ENCODE data around the gene MAPT. TPM values are rescaled to one million over a fixed set of nuclear protein-coding genes. Genes with fewer than 3 reads are reported as not detected.

Gene MAPT
- total and polyA plus RNA-seq, 2 of the 4 experiments (the other 2 are of a cell fraction) = 0.18 to 0.19 TPM

DNA sequence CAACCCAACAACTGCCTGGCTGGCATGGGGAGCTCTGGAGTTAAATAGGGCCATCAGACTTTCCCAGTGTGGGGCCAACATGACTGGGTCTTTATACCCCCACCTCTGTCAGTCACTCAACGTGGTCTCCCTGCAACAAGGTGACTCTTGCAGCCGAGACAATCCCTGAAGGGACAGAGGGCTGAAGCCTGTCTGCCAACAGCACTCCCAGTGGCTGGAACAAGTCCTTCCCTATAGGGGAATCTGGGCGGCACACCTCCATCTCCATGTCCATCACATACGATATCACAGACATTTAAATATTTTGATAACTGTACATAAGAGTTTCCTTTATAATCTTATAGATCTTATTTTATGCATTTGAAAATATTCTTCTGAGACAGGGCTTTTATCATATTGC lies 4.8 kb upstream of the MAPT start:
- WGBS, 2 experiments (ENCODE audit: extremely low coverage in 2 of 2, insufficient read length in 1 of 2) = no CpG with 5 or more reads among the region's 4 CpGs
- Histone ChIP-seq H3K27ac (ENCODE audit: insufficient read depth, low read length) (no peak overlapping the region), H3K27me3 (ENCODE audit: control insufficient read depth, insufficient read depth, low read length) (peaks cover 4% of the 10 kb centered on the region; the same call in 1 of the 2 replicates), H4K8ac (ENCODE audit: low read depth in 2 of 2, low read length in 2 of 2) (no peak overlapping the region), H3K9me1 (ENCODE audit: insufficient read depth, low read length) (0 out of 2 replicates have a peak, but pooled peaks cover 2% of the 10 kb centered on the region), H2AFZ (replicated peaks; ENCODE audit: low read length, poor library complexity) (no peak overlapping the region), H4K20me1 (ENCODE audit: insufficient read depth, low read length) (no peaks in the 10 kb centered on the region), H3K79me1 (ENCODE audit: low read depth in 1 of 2, low read length in 2 of 2) (no peaks in the 10 kb centered on the region), H4K5ac (ENCODE audit: low read depth, low read length) (no peak overlapping the region), H2BK5ac (ENCODE audit: low read depth, low read length, poor library complexity, severe bottlenecking) (no peak overlapping the region), H2AK5ac (ENCODE audit: low read depth, low read length) (no peak overlapping the region), H4K91ac (ENCODE audit: insufficient read depth, low read depth, low read length) (no peak overlapping the region), H3K4me2 (ENCODE audit: low read depth, low read length) (no peak overlapping the region), H3K56ac (ENCODE audit: extremely low read depth, insufficient read depth, low read length) (no peak overlapping the region), H3K14ac (replicated peaks; ENCODE audit: low read depth, low read length) (no peak overlapping the region), H2BK15ac (ENCODE audit: low read depth, low read length) (no peak overlapping the region), H2AK9ac (replicated peaks; ENCODE audit: low read depth, low read length, poor library complexity) (no peak overlapping the region), H3K4me3 (ENCODE audit: insufficient read depth, low read depth, low read length) (no peak overlapping the region), H3K4ac (ENCODE audit: low read depth, low read length) (no peak overlapping the region), H2BK20ac (ENCODE audit: low read depth, low read length) (no peak overlapping the region), H3K18ac (ENCODE audit: low read depth, low read length) (no peak overlapping the region), H3K4me1 (ENCODE audit: control insufficient read depth, insufficient read depth, low read length) (no peaks in the 10 kb centered on the region), H3K9me3 (ENCODE audit: control insufficient read depth, insufficient read depth, low read length) (no peaks in the 10 kb centered on the region), H2BK120ac (ENCODE audit: low read depth, low read length) (no peak overlapping the region), H3K36me3 (ENCODE audit: control insufficient read depth, insufficient read depth, low read length) (no peaks in the 10 kb centered on the region), H3K23ac (ENCODE audit: low read depth, low read length) (no peak overlapping the region), H3K9ac (ENCODE audit: low read depth, low read length) (no peak overlapping the region)
- DNase-seq = no peak
- POLR2A ChIA-PET (ENCODE audit: unreplicated experiment) = no interaction called here
- CTCF ChIA-PET = no interaction called here
- ATAC-seq (ENCODE audit: low read depth) = no peak
- dilution Hi-C loops (cut with HindIII; ENCODE audit: low sequenced_read_pairs, unreplicated experiment) = no loop called here
- no peak for TF ChIP-seq USF2 (IDR thresholded peaks at IDR 0.05; ENCODE audit: low read depth, low read length)
- no peak for TF ChIP-seq BHLHE40 (IDR thresholded peaks at IDR 0.05; ENCODE audit: low read depth, low read length)
- TF ChIP-seq RCOR1 (IDR thresholded peaks at IDR 0.05; ENCODE audit: insufficient replicate concordance, low read length) = no peak
- TF ChIP-seq RFX5 (IDR thresholded peaks at IDR 0.05; ENCODE audit: low read depth, low read length) = no peak
- no peak for TF ChIP-seq RAD21 (IDR thresholded peaks at IDR 0.05; ENCODE audit: low read length)
- no peak for TF ChIP-seq NFE2L2 (IDR thresholded peaks at IDR 0.05; ENCODE audit: low read depth, low read length)
- no peak for TF ChIP-seq CTCF (conservative IDR thresholded peaks at IDR 0.05; ENCODE audit: low read depth, low read length)
- TF ChIP-seq MXI1 (IDR thresholded peaks at IDR 0.05; ENCODE audit: borderline replicate concordance, low read depth, low read length) = no peak
- TF ChIP-seq MAFK (IDR thresholded peaks at IDR 0.05; ENCODE audit: low read depth, low read length) = no peak
- TF ChIP-seq POLR2A (IDR thresholded peaks at IDR 0.05; ENCODE audit: low read depth, low read length) = no peak
- TF ChIP-seq CHD1 (IDR thresholded peaks at IDR 0.05; ENCODE audit: low read depth, low read length) = no peak
- TF ChIP-seq FOS (IDR thresholded peaks at IDR 0.05; ENCODE audit: low read depth, low read length) = no peak
- TF ChIP-seq SMC3 (IDR thresholded peaks at IDR 0.05; ENCODE audit: low read depth, low read length) = no peak
- no peak for TF ChIP-seq CEBPB (IDR thresholded peaks at IDR 0.05; ENCODE audit: low read depth, low read length)
- in situ Hi-C loops (cut with MboI; ENCODE audit: low sequenced_read_pairs) = loop anchor here (5.0 kb wide), 1 partner anchor 38 kb away; no protein-coding TSS in a partner anchor
- BruUV-seq (replicated peaks) = no TSS peak
- intact Hi-C loops (cut with micrococcal nuclease) = no loop called here

Data from IMR-90 (cell line).